Activated T-helper 1 cell treated with anti-CD3 and anti-CD28 coated beads, Interleukin-2, amount 50 U/mL, for 16 hours (primary cell): Measurements from ENCODE around the gene HMCN2.

Experiments
- DNase-seq, 2 donors: peaks; one replicate each; pipeline ENCODE4 v3.0.0-alpha.2; 2020; ENCODE audit warnings: low read depth in 1 of 2, low spot score in 1 of 2

HMCN2 gene

GRCh38 chr9:130308081-130308571 is 42.6 kb downstream of the HMCN2 start:
- DNase-seq: no peak

GRCh38 chr9:130309689-130310455 is 44.3 kb downstream of the HMCN2 start:
- no peak for DNase-seq

GRCh38 chr9:130310456-130310855 is 44.9 kb downstream of the HMCN2 start:
- no peak for DNase-seq

GRCh38 chr9:130311003-130311402 is 45.4 kb downstream of the HMCN2 start:
- DNase-seq: no peak

GRCh38 chr9:130311408-130312140 is 46.0 kb downstream of the HMCN2 start:
- no peak for DNase-seq

- no peak for DNase-seq
Measured at GRCh38 chr9:130313103-130313858, 47.7 kb downstream of the HMCN2 start.

GRCh38 chr9:130315446-130316226 is 50.1 kb downstream of the HMCN2 start:
- no peak for DNase-seq

- no peak for DNase-seq
Measured at GRCh38 chr9:130316430-130316829, 50.9 kb downstream of the HMCN2 start.

- no peak for DNase-seq
Measured at GRCh38 chr9:130319300-130319699, 53.7 kb downstream of the HMCN2 start.

- DNase-seq: no peak
Measured at GRCh38 chr9:130319944-130320712, 54.6 kb downstream of the HMCN2 start.

GRCh38 chr9:130320723-130321481 is 55.3 kb downstream of the HMCN2 start:
- no peak for DNase-seq

- no peak for DNase-seq
Measured at GRCh38 chr9:130321539-130321938, 56.0 kb downstream of the HMCN2 start.

- no peak for DNase-seq
Measured at GRCh38 chr9:130323051-130323745, 57.6 kb downstream of the HMCN2 start.

- no peak for DNase-seq
Measured at GRCh38 chr9:130325921-130326320, 60.4 kb downstream of the HMCN2 start.

- no peak for DNase-seq
Measured at GRCh38 chr9:130327070-130327780, 61.7 kb downstream of the HMCN2 start.

- no peak for DNase-seq
Measured at GRCh38 chr9:130327781-130328348, 62.3 kb downstream of the HMCN2 start.

GRCh38 chr9:130328349-130328801 is 62.8 kb downstream of the HMCN2 start:
- no peak for DNase-seq

GRCh38 chr9:130329061-130329460 is 63.5 kb downstream of the HMCN2 start:
- no peak for DNase-seq
